ENCODE results near the gene C1QTNF8. TPM values are rescaled to one million over a fixed set of nuclear protein-coding genes. Genes with fewer than 3 reads are reported as not detected.

The C1QTNF8 gene
- total RNA-seq, 1 experiment from 2014 or later, result not detected

DNA sequence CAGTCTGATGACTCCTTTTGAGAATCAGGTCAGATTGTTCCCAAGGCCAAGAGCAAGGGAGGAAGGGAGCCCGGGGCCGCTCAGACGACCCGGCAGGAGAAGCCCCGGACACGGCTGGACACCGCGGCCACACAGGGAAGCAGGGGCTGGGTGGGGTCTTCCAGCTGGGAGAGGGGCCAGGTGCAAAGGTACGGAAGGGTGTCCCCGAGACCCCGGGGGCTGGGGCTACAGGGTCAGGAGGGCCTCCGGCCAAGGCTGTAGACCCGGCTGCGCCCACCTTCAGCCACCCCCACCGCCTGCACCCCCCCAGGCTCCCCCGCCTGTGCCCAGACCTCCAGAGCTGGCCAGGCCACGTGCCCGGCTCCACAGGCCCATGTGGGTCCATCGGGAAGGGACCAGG lies 21.9 kb upstream of the C1QTNF8 start:
- Histone ChIP-seq H3K9me3 (ENCODE audit: control insufficient read depth, low read depth, low read length) (no peaks in the 10 kb centered on the region), H4K5ac (ENCODE audit: insufficient read length, low read depth, low read length) (no peak overlapping the region), H3T11ph (ENCODE audit: low read length) (no peak overlapping the region), H3K79me2 (ENCODE audit: insufficient read depth, low read length) (no peaks in the 10 kb centered on the region), H3K18ac (ENCODE audit: insufficient read length, low read depth, low read length) (no peak overlapping the region), H4K8ac (replicated peaks; ENCODE audit: insufficient read length, low read depth, low read length) (no peak overlapping the region), H2BK12ac (ENCODE audit: insufficient read length, low read depth, low read length) (no peak overlapping the region), H3K56ac (ENCODE audit: insufficient read length, low read depth, low read length) (no peak overlapping the region), H2BK15ac (ENCODE audit: low read depth, low read length) (no peak overlapping the region), H3K14ac (ENCODE audit: insufficient read depth, low read length) (no peak overlapping the region), H3K27ac (ENCODE audit: insufficient read length, low read depth, low read length) (no peak overlapping the region), H3K27me3 (ENCODE audit: insufficient read depth, low read length) (no peaks in the 10 kb centered on the region), H4K91ac (ENCODE audit: insufficient read length, low read depth, low read length) (no peak overlapping the region), H3K79me1 (ENCODE audit: insufficient read depth, low read depth, low read length, poor library complexity, severe bottlenecking) (no peaks in the 10 kb centered on the region), H3K4me1 (ENCODE audit: insufficient read depth, low read length) (no peaks in the 10 kb centered on the region), H3K9ac (ENCODE audit: extremely low read depth, insufficient read length, low read length) (no peak overlapping the region), H2AFZ (ENCODE audit: low read length) (no peak overlapping the region), H3K4me2 (ENCODE audit: insufficient read depth, insufficient read length, low read length) (no peak overlapping the region), H3K4ac (ENCODE audit: low read depth, low read length) (no peak overlapping the region), H3K23ac (ENCODE audit: insufficient read length, low read depth, low read length) (no peak overlapping the region), H4K20me1 (ENCODE audit: control insufficient read depth, insufficient read depth, insufficient read length) (no peaks in the 10 kb centered on the region), H3K23me2 (ENCODE audit: insufficient read length, low read depth, low read length, poor library complexity, severe bottlenecking) (peaks cover 2% of the 10 kb centered on the region), H2BK120ac (ENCODE audit: low read depth, low read length, poor library complexity, severe bottlenecking) (no peak overlapping the region), H2AK5ac (ENCODE audit: insufficient read length, low read length) (no peak overlapping the region), H2BK5ac (ENCODE audit: insufficient read length, low read length) (no peak overlapping the region), H2BK20ac (ENCODE audit: low read depth, low read length, poor library complexity, severe bottlenecking) (no peak overlapping the region)
- no peak for DNase-seq
- H3K4me3 Mint-ChIP-seq, result no peak overlapping the region
- no peaks in the 10 kb centered on the region for H3K4me1 Mint-ChIP-seq
- H3K36me3 Mint-ChIP-seq (ENCODE audit: insufficient read depth in 1 of 3, low read depth in 3 of 3), result no peaks in the 10 kb centered on the region
- no CpG with 5 or more reads among the region's 19 CpGs for WGBS (ENCODE audit: extremely low coverage, insufficient read length, low lambda C conversion rate)
- no peaks in the 10 kb centered on the region for H3K9me3 Mint-ChIP-seq
- TF ChIP-seq, protein P1, sequence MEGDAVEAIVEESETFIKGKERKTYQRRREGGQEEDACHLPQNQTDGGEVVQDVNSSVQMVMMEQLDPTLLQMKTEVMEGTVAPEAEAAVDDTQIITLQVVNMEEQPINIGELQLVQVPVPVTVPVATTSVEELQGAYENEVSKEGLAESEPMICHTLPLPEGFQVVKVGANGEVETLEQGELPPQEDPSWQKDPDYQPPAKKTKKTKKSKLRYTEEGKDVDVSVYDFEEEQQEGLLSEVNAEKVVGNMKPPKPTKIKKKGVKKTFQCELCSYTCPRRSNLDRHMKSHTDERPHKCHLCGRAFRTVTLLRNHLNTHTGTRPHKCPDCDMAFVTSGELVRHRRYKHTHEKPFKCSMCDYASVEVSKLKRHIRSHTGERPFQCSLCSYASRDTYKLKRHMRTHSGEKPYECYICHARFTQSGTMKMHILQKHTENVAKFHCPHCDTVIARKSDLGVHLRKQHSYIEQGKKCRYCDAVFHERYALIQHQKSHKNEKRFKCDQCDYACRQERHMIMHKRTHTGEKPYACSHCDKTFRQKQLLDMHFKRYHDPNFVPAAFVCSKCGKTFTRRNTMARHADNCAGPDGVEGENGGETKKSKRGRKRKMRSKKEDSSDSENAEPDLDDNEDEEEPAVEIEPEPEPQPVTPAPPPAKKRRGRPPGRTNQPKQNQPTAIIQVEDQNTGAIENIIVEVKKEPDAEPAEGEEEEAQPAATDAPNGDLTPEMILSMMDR (conservative IDR thresholded peaks at IDR 0.05), result no peak
- peaks cover 11% of the 10 kb centered on the region for H3K27me3 Mint-ChIP-seq (ENCODE audit: low read depth)
- H3K27ac Mint-ChIP-seq, result no peak overlapping the region
